Lung (tissue), 12 donors: ENCODE measurements around the gene FMO5. TPM values are rescaled to one million over a fixed set of nuclear protein-coding genes. Genes with fewer than 3 reads are reported as not detected.

Experiments
- ATAC-seq: fragments of 200-7000 bp; cut with Tn5 transposase; one replicate; pipeline ENCODE4 v1.9.1; 2020; ENCODE audit warnings: moderate number of reproducible peaks; ENCODE audit not compliant: insufficient read depth, low FRiP score
- DNase-seq, 3 donors: peaks; one replicate each; pipeline ENCODE4 v3.0.0-alpha.2; 2013 to 2017
- H3K27ac ChIP-seq, 2 donors: one replicate each; pipeline ENCODE4 v1.5.1; 2013; ENCODE audit warnings: mild to moderate bottlenecking in 2 of 2, moderate library complexity in 2 of 2, control low read depth in 1 of 2, inconsistent platforms in 1 of 2, low read depth in 1 of 2, low read length in 1 of 2
- H3K27me3 ChIP-seq, 3 donors: one replicate each; pipeline ENCODE4 v1.5.1; 2013; ENCODE audit warnings: low read length in 2 of 3; ENCODE audit not compliant: control insufficient read depth in 3 of 3, insufficient read depth in 3 of 3
- H3K36me3 ChIP-seq, 4 donors: one replicate each; pipeline ENCODE4 v1.5.1; 2013; ENCODE audit warnings: low read length in 4 of 4, mild to moderate bottlenecking in 1 of 4, moderate library complexity in 1 of 4; ENCODE audit not compliant: control insufficient read depth in 4 of 4, insufficient read depth in 4 of 4
- H3K4me1 ChIP-seq, 5 donors: one replicate each; pipeline ENCODE4 v1.5.1; 2013; ENCODE audit warnings: low read length in 5 of 5, mild to moderate bottlenecking in 2 of 5, moderate library complexity in 1 of 5; ENCODE audit not compliant: control insufficient read depth in 5 of 5, insufficient read depth in 5 of 5
- H3K4me3 ChIP-seq: one replicate; pipeline ENCODE4 v1.5.1; 2013; ENCODE audit warnings: mild to moderate bottlenecking, control low read depth, moderate library complexity
- H3K9ac ChIP-seq, 2 donors: one replicate each; pipeline ENCODE4 v1.5.1; 2013; ENCODE audit warnings: low read length in 2 of 2, control low read depth in 1 of 2; ENCODE audit not compliant: insufficient read depth in 1 of 2
- H3K9me3 ChIP-seq, 4 donors: one replicate each; pipeline ENCODE4 v1.5.1; 2013; ENCODE audit warnings: low read length in 3 of 4, mild to moderate bottlenecking in 1 of 4, moderate library complexity in 1 of 4; ENCODE audit not compliant: control insufficient read depth in 4 of 4, insufficient read depth in 3 of 4
- WGBS, 2 donors: extraction: QIAGEN DNeasy Blood & Tissue Kit; methylation state at CpG; one replicate each; pipeline ENCODE4 v1.1.7; 2013; 5-methylcytosine and 5-hydroxymethylcytosine counted together
- polyA plus RNA-seq, 2 donors: library from polyadenylated mRNA; stranded (reverse); fragments of 200-250 nt; gene quantifications; one replicate each; pipeline ENCODE4 v1.2.1, GENCODE V29; 2013
- total RNA-seq, 2 donors: library from RNA; depleted of rRNA in 1 of 2; stranded (reverse); fragments of >200 nt in 1 of 2; gene quantifications; one replicate each; pipeline ENCODE4 v1.2.1, GENCODE V29; 2014 to 2021
- TF ChIP-seq, protein P1 (sequence below): IDR thresholded peaks from 2 replicates; pipeline ENCODE4 v1.5.1; 2012; ENCODE audit warnings: mild to moderate bottlenecking; ENCODE audit errors: control extremely low read depth, extremely low read depth
- donor health status: control.
- donor health status: control.
- donor health status: Bipolar disorder and iron deficiency.
- donor health status: healthy.
- donor health status: DM: yes; HTN: yes; CAD: no.

The FMO5 gene
- total and polyA plus RNA-seq, 4 donors: 10.4 to 78.6 (median 28.2) TPM

GRCh38 chr1:147270721-147271120 lies 45.6 kb upstream of the FMO5 start:
- Histone ChIP-seq H3K9me3 (no peaks in the 10 kb centered on the region), H3K4me1 (peaks cover 0 to 2% (median 0%) of the 10 kb centered on the region in 5 donors), H3K36me3 (peaks cover 22 to 41% (median 29%) of the 10 kb centered on the region in 4 donors), H3K9ac (no peak overlapping the region), H3K4me3 (no peak overlapping the region), H3K27ac (no peak overlapping the region), H3K27me3 (no peaks in the 10 kb centered on the region)
- ATAC-seq (no peak), DNase-seq (no peak)
- WGBS, 2 donors: 73 to 80% methylated on average over 2 of the region's 2 CpGs
- TF ChIP-seq, protein P1, sequence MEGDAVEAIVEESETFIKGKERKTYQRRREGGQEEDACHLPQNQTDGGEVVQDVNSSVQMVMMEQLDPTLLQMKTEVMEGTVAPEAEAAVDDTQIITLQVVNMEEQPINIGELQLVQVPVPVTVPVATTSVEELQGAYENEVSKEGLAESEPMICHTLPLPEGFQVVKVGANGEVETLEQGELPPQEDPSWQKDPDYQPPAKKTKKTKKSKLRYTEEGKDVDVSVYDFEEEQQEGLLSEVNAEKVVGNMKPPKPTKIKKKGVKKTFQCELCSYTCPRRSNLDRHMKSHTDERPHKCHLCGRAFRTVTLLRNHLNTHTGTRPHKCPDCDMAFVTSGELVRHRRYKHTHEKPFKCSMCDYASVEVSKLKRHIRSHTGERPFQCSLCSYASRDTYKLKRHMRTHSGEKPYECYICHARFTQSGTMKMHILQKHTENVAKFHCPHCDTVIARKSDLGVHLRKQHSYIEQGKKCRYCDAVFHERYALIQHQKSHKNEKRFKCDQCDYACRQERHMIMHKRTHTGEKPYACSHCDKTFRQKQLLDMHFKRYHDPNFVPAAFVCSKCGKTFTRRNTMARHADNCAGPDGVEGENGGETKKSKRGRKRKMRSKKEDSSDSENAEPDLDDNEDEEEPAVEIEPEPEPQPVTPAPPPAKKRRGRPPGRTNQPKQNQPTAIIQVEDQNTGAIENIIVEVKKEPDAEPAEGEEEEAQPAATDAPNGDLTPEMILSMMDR: no peak

GRCh38 chr1:147267711-147268110 lies 42.6 kb upstream of the FMO5 start:
- Histone ChIP-seq H3K27ac (no peak overlapping the region), H3K9ac (no peak overlapping the region), H3K4me1 (no peaks in the 10 kb centered on the region), H3K27me3 (no peaks in the 10 kb centered on the region), H3K9me3 (no peaks in the 10 kb centered on the region), H3K4me3 (no peak overlapping the region), H3K36me3 (peaks cover 16 to 47% (median 25%) of the 10 kb centered on the region in 4 donors)
- WGBS, 2 donors: 94 to 96% methylated on average over 4 of the region's 4 CpGs
- TF ChIP-seq, protein P1: no peak
- no peak for DNase-seq
- ATAC-seq: no peak

DNA sequence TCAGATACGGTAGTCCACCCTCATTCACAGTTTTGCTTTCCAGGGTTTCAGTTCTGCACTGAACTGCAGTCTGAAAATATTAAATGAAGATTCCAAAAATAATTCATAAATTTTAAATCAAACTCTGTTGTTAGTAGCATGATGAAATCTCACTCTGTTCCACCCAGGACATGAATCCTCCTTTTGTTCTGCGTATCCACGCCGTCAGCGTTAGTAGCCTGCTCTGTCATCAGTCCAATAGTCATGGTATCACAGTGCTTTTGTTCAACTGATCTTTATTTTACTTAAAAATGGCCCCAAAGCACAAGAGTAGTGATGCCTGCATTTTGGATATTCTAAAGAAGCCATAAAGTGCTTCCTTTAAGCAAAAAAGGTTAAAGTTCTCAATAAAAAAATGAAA lies 41.2 kb upstream of the FMO5 start:
- no peaks in the 10 kb centered on the region for H3K9me3 ChIP-seq
- no peak overlapping the region for H3K27ac ChIP-seq
- TF ChIP-seq, protein P1: no peak
- H3K4me3 ChIP-seq: no peak overlapping the region
- no peaks in the 10 kb centered on the region for H3K4me1 ChIP-seq
- 93 to 98% methylated on average over 5 of the region's 5 CpGs for WGBS, 2 donors
- ATAC-seq: no peak
- no peak for DNase-seq
- H3K27me3 ChIP-seq: no peaks in the 10 kb centered on the region
- H3K36me3 ChIP-seq: peaks cover 16 to 46% (median 26%) of the 10 kb centered on the region in 4 donors
- H3K9ac ChIP-seq: no peak overlapping the region

- H3K4me1 ChIP-seq: no peaks in the 10 kb centered on the region
- peaks cover 13 to 46% (median 32%) of the 10 kb centered on the region in 4 donors for H3K36me3 ChIP-seq
- no peak overlapping the region for H3K4me3 ChIP-seq
- H3K27me3 ChIP-seq: no peaks in the 10 kb centered on the region
- WGBS, 2 donors: 73 to 86% methylated on average over 3 of the region's 3 CpGs
- H3K27ac ChIP-seq: no peak overlapping the region
- DNase-seq: no peak
- no peaks in the 10 kb centered on the region for H3K9me3 ChIP-seq
- no peak for ATAC-seq
- no peak overlapping the region for H3K9ac ChIP-seq
- TF ChIP-seq, protein P1: no peak
These were observed 39.1 kb upstream of the FMO5 start for GRCh38 chr1:147264158-147264768.
